BJ (cell line): ENCODE measurements around the gene MAPKAP1. TPM values are rescaled to one million over a fixed set of nuclear protein-coding genes. Genes with fewer than 3 reads are reported as not detected.

Experiments used
- CTCF ChIA-PET: fragments of 350-600 bp; formaldehyde crosslinking; extraction: SDS; loops from one replicate; lab custom pipeline; 2021; ENCODE audit warnings: antibody characterized with exemption, inconsistent platforms; lab: Yijun Ruan, JAX
- POLR2A ChIA-PET: fragments of 300-600 bp; sonication (Branson Sonifier 250); formaldehyde crosslinking; extraction: SDS; loops from one replicate; lab custom pipeline; 2021; ENCODE audit warnings: antibody characterized with exemption; lab: Charles Lee
- DNase-seq: peaks from one replicate; pipeline ENCODE4 v3.0.0-alpha.2; 2011; ENCODE audit warnings: low read depth
- H3K27me3 ChIP-seq: 2 replicates; pipeline ENCODE4 v1.6.0; 2011; ENCODE audit warnings: low read length; ENCODE audit not compliant: control insufficient read depth, insufficient read depth
- H3K36me3 ChIP-seq: 2 replicates; pipeline ENCODE4 v1.5.1; 2011; ENCODE audit warnings: low read length; ENCODE audit not compliant: control insufficient read depth, insufficient read depth
- H3K4me3 ChIP-seq: 2 replicates; pipeline ENCODE4 v1.5.1; 2011; ENCODE audit warnings: low read depth, mild to moderate bottlenecking, control low read depth, low read length
- CTCF ChIP-seq: IDR thresholded peaks from 2 replicates; pipeline ENCODE4 v1.5.1; 2011; ENCODE audit warnings: low read depth, mild to moderate bottlenecking, control low read depth, inconsistent platforms, low read length, moderate library complexity; ENCODE audit not compliant: insufficient read depth
- polyA plus RNA-seq: library from polyadenylated mRNA; depleted of rRNA; stranded (reverse); fragments of >200 nt; gene quantifications from 2 replicates; pipeline ENCODE4 v1.2.3, GENCODE V29; 2011

MAPKAP1 gene
- polyA plus RNA-seq, 1 experiment: 113 TPM

- POLR2A ChIA-PET: no interaction called here
- CTCF ChIA-PET: no interaction called here
- DNase-seq: no peak
- Histone ChIP-seq H3K27me3 (no peaks in the 10 kb centered on the region), H3K36me3 (peaks cover 3% of the 10 kb centered on the region; the same call in 1 of the 2 replicates), H3K4me3 (no peak overlapping the region)
- TF ChIP-seq CTCF: no peak
These were observed 274.2 kb downstream of the MAPKAP1 start for GRCh38 chr9:125432715-125433385.

- CTCF ChIA-PET: no interaction called here
- DNase-seq: no peak
- Histone ChIP-seq H3K4me3 (no peak overlapping the region), H3K27me3 (no peaks in the 10 kb centered on the region), H3K36me3 (peaks cover 1% of the 10 kb centered on the region; the same call in 1 of the 2 replicates)
- POLR2A ChIA-PET: interaction anchor here (0.6 kb wide), 1 partner anchor 38 kb away, joined by 4 read pairs; no protein-coding TSS in a partner anchor
- TF ChIP-seq CTCF: no peak
These were observed 275.2 kb downstream of the MAPKAP1 start for GRCh38 chr9:125431741-125432271.

- TF ChIP-seq CTCF: no peak
- Histone ChIP-seq H3K27me3 (no peaks in the 10 kb centered on the region), H3K4me3 (no peak overlapping the region), H3K36me3 (no peaks in the 10 kb centered on the region)
- DNase-seq: no peak
- ChIA-PET POLR2A (no interaction called here), CTCF (no interaction called here)
These were observed 276.0 kb downstream of the MAPKAP1 start for GRCh38 chr9:125431012-125431305.

GRCh38 chr9:125430161-125431011 is 276.6 kb downstream of the MAPKAP1 start:
- ChIA-PET CTCF (no interaction called here), POLR2A (no interaction called here)
- no peak for DNase-seq
- no peak for TF ChIP-seq CTCF
- H3K36me3 ChIP-seq: no peaks in the 10 kb centered on the region
- no peak overlapping the region for H3K4me3 ChIP-seq
- no peaks in the 10 kb centered on the region for H3K27me3 ChIP-seq

GRCh38 chr9:125429476-125430160 is 277.4 kb downstream of the MAPKAP1 start:
- ChIA-PET CTCF (interaction anchor here (0.9 to 1.4 kb wide), 2 partner anchors 12 to 138 kb away, joined by 3 read pairs; no protein-coding TSS in a partner anchor), POLR2A (no interaction called here)
- TF ChIP-seq CTCF: no peak
- Histone ChIP-seq H3K36me3 (no peaks in the 10 kb centered on the region), H3K4me3 (no peak overlapping the region), H3K27me3 (no peaks in the 10 kb centered on the region)
- no peak for DNase-seq
